Karpas-422 (cell line): ENCODE data around the gene RPS6KB2. TPM values are rescaled to one million over a fixed set of nuclear protein-coding genes. Genes with fewer than 3 reads are reported as not detected.
"Not testable (repeated sequence)": the region's sequence is repeated elsewhere in the genome, so short reads cannot be mapped to it uniquely, and the experiment has no call there.

Experiments used
- DNase-seq: peaks from one replicate; pipeline ENCODE4 v3.0.0-alpha.2; 2015
- H2AFZ ChIP-seq: fragments of 200-600 bp; sonication (generic); 2 replicates; pipeline ENCODE4 v1.6.1; 2014; ENCODE audit warnings: antibody characterized with exemption, low read length, mixed read lengths
- H3K27ac ChIP-seq: fragments of 200-600 bp; sonication (generic); 2 replicates; pipeline ENCODE4 v1.5.1; 2014; ENCODE audit warnings: mild to moderate bottlenecking, low read length, moderate library complexity
- H3K27me3 ChIP-seq: fragments of 200-600 bp; sonication (generic); 2 replicates; pipeline ENCODE4 v1.6.1; 2014; ENCODE audit warnings: low read length, mixed read lengths
- H3K36me3 ChIP-seq: fragments of 200-600 bp; sonication (generic); 2 replicates; pipeline ENCODE4 v1.6.1; 2014; ENCODE audit warnings: low read length, mixed read lengths; ENCODE audit not compliant: insufficient read depth
- H3K4me1 ChIP-seq: fragments of 200-600 bp; sonication (generic); 2 replicates; pipeline ENCODE4 v1.6.1; 2014; ENCODE audit warnings: mild to moderate bottlenecking, low read length, mixed read lengths
- H3K4me2 ChIP-seq: fragments of 200-600 bp; sonication (generic); 2 replicates; pipeline ENCODE4 v1.6.1; 2014; ENCODE audit warnings: low read length, low read depth, mild to moderate bottlenecking; ENCODE audit not compliant: poor library complexity, severe bottlenecking
- H3K4me3 ChIP-seq: fragments of 200-600 bp; sonication (generic); 2 replicates; pipeline ENCODE4 v1.5.1; 2014; ENCODE audit warnings: mild to moderate bottlenecking, antibody characterized with exemption, low read length, mixed read lengths
- H3K79me2 ChIP-seq: fragments of 200-600 bp; sonication (generic); 2 replicates; pipeline ENCODE4 v1.6.1; 2014; ENCODE audit warnings: mild to moderate bottlenecking, low read length, mixed read lengths
- H3K9ac ChIP-seq: fragments of 200-600 bp; sonication (generic); 2 replicates; pipeline ENCODE4 v1.6.0; 2014; ENCODE audit warnings: low read length
- H3K9me2 ChIP-seq: fragments of 200-600 bp; sonication (generic), shearing (Covaris generic); replicated peaks from 2 replicates; pipeline ENCODE4 v1.6.0; 2014; ENCODE audit warnings: mild to moderate bottlenecking, low read length, moderate library complexity; ENCODE audit not compliant: insufficient read depth
- H3K9me3 ChIP-seq: fragments of 300-700, 200-600 bp; sonication (generic); 2 replicates; pipeline ENCODE4 v1.6.1; 2014; ENCODE audit warnings: low read length, mixed read lengths
- H4K20me1 ChIP-seq: fragments of 200-600 bp; sonication (generic); 2 replicates; pipeline ENCODE4 v1.6.1; 2014; ENCODE audit warnings: mild to moderate bottlenecking, antibody characterized with exemption, low read length, low read depth; ENCODE audit not compliant: insufficient read depth
- total RNA-seq: library from RNA; depleted of rRNA; stranded (reverse); fragments of >200 nt; shearing (Covaris generic); gene quantifications from 2 replicates; pipeline ENCODE4 v1.2.3, GENCODE V29; 2014; ENCODE audit warnings: low replicate concordance

RPS6KB2 gene
- total RNA-seq, 1 experiment from 2014 or later: 48.9 TPM

DNA sequence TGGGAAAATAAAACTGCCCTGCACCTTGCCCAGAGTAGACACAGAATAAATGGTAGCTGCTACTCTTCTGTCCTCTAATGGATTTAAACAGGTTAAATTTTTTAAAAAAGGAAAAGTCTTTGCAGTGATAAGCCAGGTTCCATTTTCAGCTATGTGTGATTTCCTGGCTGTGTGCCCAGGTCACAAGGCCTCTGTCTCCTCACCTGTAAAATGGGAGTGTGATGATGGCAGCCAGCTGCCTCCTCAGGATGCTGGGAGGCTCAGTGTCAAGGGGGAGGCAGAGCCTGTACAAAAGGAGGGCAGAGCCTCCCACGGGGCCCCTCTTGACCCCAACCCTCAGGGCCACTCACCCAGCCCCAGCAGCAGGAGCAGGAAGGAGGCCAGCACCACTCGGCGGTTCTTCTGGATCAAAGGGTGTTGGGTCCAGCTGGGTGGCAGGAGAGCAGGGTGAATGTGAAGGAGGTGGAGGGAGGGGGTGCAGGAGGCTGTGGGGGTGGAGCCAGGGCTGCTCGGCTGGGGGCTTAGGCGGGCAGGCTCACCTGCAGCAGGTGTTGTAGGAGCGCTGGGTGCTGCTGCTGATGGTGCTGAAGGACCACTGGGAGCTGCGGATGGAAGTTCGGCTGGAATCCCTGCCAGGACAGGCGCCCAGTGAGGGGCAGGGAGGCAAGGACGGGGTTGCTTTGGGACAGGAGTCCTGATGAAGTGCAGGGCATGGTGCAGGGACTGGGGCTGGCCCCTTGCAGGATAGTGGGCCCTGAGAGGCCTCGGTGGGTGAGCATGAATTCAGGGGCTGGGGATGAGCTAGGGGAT, 38.9 kb downstream of the RPS6KB2 start:
- H3K4me2 ChIP-seq: peak overlapping the region; percentile 95
- no peak overlapping the region for H2AFZ ChIP-seq
- peaks cover 23% of the 10 kb centered on the region for H3K79me2 ChIP-seq
- DNase-seq: no peak
- peak overlapping the region; percentile 87 for H3K4me3 ChIP-seq
- no peaks in the 10 kb centered on the region for H3K9me3 ChIP-seq
- H3K4me1 ChIP-seq: peaks cover 44% of the 10 kb centered on the region
- H3K27me3 ChIP-seq: no peaks in the 10 kb centered on the region
- H3K36me3 ChIP-seq: no peaks in the 10 kb centered on the region
- H3K9me2 ChIP-seq: no peaks in the 10 kb centered on the region
- no peaks in the 10 kb centered on the region for H4K20me1 ChIP-seq
- H3K9ac ChIP-seq: peak overlapping the region; percentile 98
- peak overlapping the region; percentile 82 for H3K27ac ChIP-seq

- no peaks in the 10 kb centered on the region for H4K20me1 ChIP-seq
- H3K79me2 ChIP-seq: peaks cover 23% of the 10 kb centered on the region
- H2AFZ ChIP-seq: no peak overlapping the region
- H3K27ac ChIP-seq: peak overlapping the region; percentile 82
- peak overlapping the region; percentile 98 for H3K9ac ChIP-seq
- H3K9me2 ChIP-seq: no peaks in the 10 kb centered on the region
- H3K27me3 ChIP-seq: no peaks in the 10 kb centered on the region
- H3K9me3 ChIP-seq: no peaks in the 10 kb centered on the region
- H3K4me3 ChIP-seq: peak overlapping the region; percentile 87
- H3K4me1 ChIP-seq: peaks cover 44% of the 10 kb centered on the region
- peak; percentile 68 for DNase-seq
- H3K36me3 ChIP-seq: no peaks in the 10 kb centered on the region
- H3K4me2 ChIP-seq: peak overlapping the region; percentile 95
Observed at GRCh38 chr11:67468056-67468455, 39.8 kb downstream of the RPS6KB2 start.

DNA sequence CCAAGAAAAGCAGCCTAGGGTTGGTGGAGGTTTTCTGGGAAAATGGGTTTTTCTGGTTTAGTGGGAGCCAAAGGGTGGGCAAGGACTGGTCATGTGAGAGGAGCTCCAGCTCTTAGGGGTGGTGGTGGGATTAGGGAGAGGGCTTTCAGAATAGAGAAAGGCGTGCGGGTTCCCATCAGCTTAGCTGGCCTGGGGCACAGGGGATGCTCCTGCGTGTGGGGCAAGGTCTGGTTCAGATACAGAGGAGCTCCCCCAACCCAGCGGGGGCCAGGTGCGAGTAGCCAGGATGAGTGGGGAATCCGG, 40.1 kb downstream of the RPS6KB2 start:
- Histone ChIP-seq H2AFZ (no peak overlapping the region), H3K27me3 (no peaks in the 10 kb centered on the region)
- peak; percentile 77 for DNase-seq

GRCh38 chr11:67468759-67469507, 40.6 kb downstream of the RPS6KB2 start, which contains the start of gene TMEM134:
Gene TMEM134 (minus strand): TSS chr11:67469251. CDS start chr11:67469192, 59 bp downstream.
- peaks cover 23% of the 10 kb centered on the region for H3K79me2 ChIP-seq
- H4K20me1 ChIP-seq: no peaks in the 10 kb centered on the region
- peak within 1 kb of the TSS; percentile 87 for H3K4me3 ChIP-seq
- no peaks in the 10 kb centered on the region for H3K9me2 ChIP-seq
- peak within 1 kb of the TSS; percentile 98 for H3K9ac ChIP-seq
- peak within 1 kb of the TSS; percentile 95 for H3K4me2 ChIP-seq
- no peaks in the 10 kb centered on the region for H3K9me3 ChIP-seq
- peak within 1 kb of the TSS; percentile 82 for H3K27ac ChIP-seq
- H3K36me3 ChIP-seq: no peaks in the 10 kb centered on the region
- peak within 1 kb of the TSS; percentile 77 for H2AFZ ChIP-seq
- H3K4me1 ChIP-seq: peaks cover 40% of the 10 kb centered on the region
- peak; percentile 96 for DNase-seq
- no peaks in the 10 kb centered on the region for H3K27me3 ChIP-seq

More for the DNA sequence above, 40.1 kb downstream of the RPS6KB2 start:
- Histone ChIP-seq H3K4me1 (peaks cover 44% of the 10 kb centered on the region), H3K36me3 (no peaks in the 10 kb centered on the region), H3K4me3 (peak overlapping the region; percentile 87), H3K9me2 (no peaks in the 10 kb centered on the region), H3K4me2 (peak overlapping the region; percentile 95), H3K9me3 (no peaks in the 10 kb centered on the region), H3K79me2 (peaks cover 23% of the 10 kb centered on the region), H4K20me1 (no peaks in the 10 kb centered on the region), H3K9ac (peak overlapping the region; percentile 98), H3K27ac (peak overlapping the region; percentile 82)

DNA sequence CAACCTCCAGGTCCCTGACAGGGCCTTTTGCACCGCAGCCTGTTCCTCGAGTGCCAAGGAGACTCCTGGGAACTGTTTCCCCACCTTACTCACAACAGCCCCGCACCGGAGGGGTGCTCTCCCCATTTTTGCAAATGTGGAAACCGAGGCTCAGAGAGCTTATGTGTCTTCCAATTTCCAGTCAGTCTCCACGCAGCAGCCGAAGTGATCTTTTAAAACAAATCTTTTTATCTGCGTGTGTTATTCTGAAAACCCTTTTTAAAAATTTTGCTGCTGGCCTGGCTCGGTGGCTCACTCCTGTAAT, 41.2 kb downstream of the RPS6KB2 start:
- H3K9ac ChIP-seq: peak overlapping the region; percentile 79
- peak overlapping the region; percentile 87 for H3K4me3 ChIP-seq
- no peaks in the 10 kb centered on the region for H4K20me1 ChIP-seq
- H3K27me3 ChIP-seq: no peaks in the 10 kb centered on the region
- H3K9me2 ChIP-seq: no peaks in the 10 kb centered on the region
- H3K4me1 ChIP-seq: peaks cover 35% of the 10 kb centered on the region
- DNase-seq: no peak
- H3K27ac ChIP-seq: no peak overlapping the region
- no peaks in the 10 kb centered on the region for H3K36me3 ChIP-seq
- H2AFZ ChIP-seq: peak overlapping the region; percentile 77
- peak overlapping the region; percentile 90 for H3K4me2 ChIP-seq
- peaks cover 23% of the 10 kb centered on the region for H3K79me2 ChIP-seq
- H3K9me3 ChIP-seq: no peaks in the 10 kb centered on the region

DNA sequence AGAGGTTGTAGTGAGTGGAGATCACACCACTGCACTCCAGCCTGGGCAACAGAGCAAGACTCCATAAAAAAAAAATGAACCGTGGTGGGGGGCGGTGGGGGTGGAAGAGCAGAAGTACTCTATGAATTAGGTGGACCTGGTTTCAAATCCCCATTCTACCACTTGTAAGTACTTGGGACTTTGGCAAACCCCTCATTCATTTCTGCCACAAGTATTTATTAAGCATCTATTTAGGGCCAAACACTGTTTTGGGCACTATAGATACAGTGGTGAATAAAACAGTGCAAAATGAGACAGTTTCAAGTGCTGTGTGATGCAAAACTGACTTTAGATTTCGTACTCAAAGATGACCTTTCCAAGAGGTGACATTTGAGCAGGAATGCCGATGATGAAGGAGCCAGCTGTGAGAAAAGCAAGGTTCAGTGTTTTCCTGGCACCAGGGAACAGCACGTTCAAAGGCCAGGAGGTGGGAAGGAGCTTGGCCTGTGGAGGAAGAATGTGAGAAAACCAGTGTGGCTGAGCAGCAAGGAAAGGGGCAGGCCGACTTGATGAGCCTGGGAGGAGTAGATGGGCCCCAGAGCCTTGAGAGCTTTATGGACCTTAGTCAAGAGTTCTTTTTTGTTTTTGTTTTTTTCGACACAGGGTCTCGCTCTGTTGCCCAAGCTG, 42.2 kb downstream of the RPS6KB2 start:
- Histone ChIP-seq H3K9me2 (no peaks in the 10 kb centered on the region), H3K4me3 (no peak overlapping the region), H3K79me2 (peaks cover 16% of the 10 kb centered on the region), H2AFZ (no peak overlapping the region), H3K27me3 (no peaks in the 10 kb centered on the region), H3K9me3 (no peaks in the 10 kb centered on the region), H3K4me1 (peaks cover 30% of the 10 kb centered on the region), H3K36me3 (no peaks in the 10 kb centered on the region), H3K27ac (no peak overlapping the region), H3K4me2 (no peak overlapping the region), H4K20me1 (no peaks in the 10 kb centered on the region), H3K9ac (no peak overlapping the region)
- no peak for DNase-seq

DNA sequence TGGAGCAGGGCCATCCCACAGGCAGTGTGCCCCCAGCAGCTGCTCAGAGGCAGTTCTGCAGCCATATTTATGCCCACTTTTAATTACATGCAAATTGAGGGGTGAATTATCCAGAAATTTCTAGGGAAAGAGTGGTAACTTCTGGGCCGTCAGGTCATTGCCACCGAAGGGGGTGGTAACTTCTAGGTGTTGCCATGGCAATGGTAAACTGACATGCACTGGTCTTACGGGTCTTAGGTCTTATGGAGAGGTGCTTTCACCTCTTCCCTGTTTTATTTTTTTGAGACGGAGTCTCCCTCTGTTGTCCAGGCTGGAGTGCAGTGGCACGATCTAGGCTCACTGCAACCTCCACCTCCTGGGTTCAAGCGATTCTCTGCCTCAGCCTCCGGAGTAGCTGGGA, 44.6 kb downstream of the RPS6KB2 start:
- no peaks in the 10 kb centered on the region for H3K9me2 ChIP-seq
- no peak overlapping the region for H3K4me2 ChIP-seq
- no peak overlapping the region for H3K27ac ChIP-seq
- no peaks in the 10 kb centered on the region for H3K36me3 ChIP-seq
- no peak overlapping the region for H3K4me3 ChIP-seq
- H3K9ac ChIP-seq: no peak overlapping the region
- H2AFZ ChIP-seq: no peak overlapping the region
- H4K20me1 ChIP-seq: no peaks in the 10 kb centered on the region
- no peak for DNase-seq
- no peaks in the 10 kb centered on the region for H3K9me3 ChIP-seq
- no peaks in the 10 kb centered on the region for H3K27me3 ChIP-seq
- H3K79me2 ChIP-seq: peaks cover 10% of the 10 kb centered on the region
- peaks cover 11% of the 10 kb centered on the region for H3K4me1 ChIP-seq

- not testable (repeated sequence) for H3K79me2 ChIP-seq, H3K4me3 ChIP-seq, H3K27ac ChIP-seq, H3K36me3 ChIP-seq, H4K20me1 ChIP-seq, H3K27me3 ChIP-seq, H3K4me1 ChIP-seq, H2AFZ ChIP-seq, H3K4me2 ChIP-seq, DNase-seq, H3K9me2 ChIP-seq, H3K9me3 ChIP-seq, H3K9ac ChIP-seq
Observed at GRCh38 chr11:67476692-67477091, 48.4 kb downstream of the RPS6KB2 start.
